KMS-11 (cell line): ENCODE data around the gene ACAP3.

Experiments
- H2AFZ ChIP-seq: fragments of 200-600 bp; sonication (generic); 2 replicates; pipeline ENCODE4 v1.6.1; 2016; ENCODE audit warnings: antibody characterized with exemption, mixed run types, low read depth
- H3K27ac ChIP-seq: fragments of 200-600 bp; sonication (generic); 2 replicates; pipeline ENCODE4 v1.6.1; 2016; ENCODE audit warnings: mild to moderate bottlenecking, mixed run types
- H3K27me3 ChIP-seq: fragments of 200-600 bp; sonication (generic); 2 replicates; pipeline ENCODE4 v1.6.1; 2017; ENCODE audit warnings: mild to moderate bottlenecking, low read depth, mixed run types, moderate library complexity; ENCODE audit not compliant: insufficient read depth
- H3K36me3 ChIP-seq: fragments of 200-600 bp; sonication (generic); 2 replicates; pipeline ENCODE4 v1.6.1; 2017; ENCODE audit warnings: mild to moderate bottlenecking, mixed run types; ENCODE audit not compliant: insufficient read depth
- H3K4me1 ChIP-seq: fragments of 200-600 bp; sonication (generic); 2 replicates; pipeline ENCODE4 v1.6.1; 2016; ENCODE audit warnings: mild to moderate bottlenecking, low read depth, mixed run types; ENCODE audit not compliant: poor library complexity, severe bottlenecking
- H3K4me2 ChIP-seq: fragments of 200-600 bp; sonication (generic); 2 replicates; pipeline ENCODE4 v1.7.0; 2016; ENCODE audit warnings: mild to moderate bottlenecking, mixed run types
- H3K4me3 ChIP-seq: fragments of 200-600 bp; sonication (generic); IDR thresholded peaks from 2 replicates; pipeline ENCODE4 v1.6.1; 2017; ENCODE audit warnings: low read depth, low read length, mixed read lengths; ENCODE audit not compliant: insufficient read depth
- H3K79me2 ChIP-seq: fragments of 200-600 bp; sonication (generic); 2 replicates; pipeline ENCODE4 v1.6.1; 2016; ENCODE audit warnings: low read depth, mixed run types; ENCODE audit not compliant: insufficient read depth
- H3K9ac ChIP-seq: fragments of 200-600 bp; sonication (generic); 2 replicates; pipeline ENCODE4 v1.6.1; 2016; ENCODE audit warnings: mild to moderate bottlenecking, mixed run types
- H4K20me1 ChIP-seq: fragments of 200-600 bp; sonication (generic); 2 replicates; pipeline ENCODE4 v1.6.1; 2016; ENCODE audit warnings: mild to moderate bottlenecking, mixed run types; ENCODE audit not compliant: insufficient read depth
- TF ChIP-seq, protein P1 (sequence below): fragments of 200-600 bp; sonication (generic); conservative IDR thresholded peaks from 2 replicates; pipeline ENCODE4 v1.6.1; 2017; ENCODE audit warnings: low read depth, mild to moderate bottlenecking, antibody characterized with exemption, low read length, moderate library complexity, mixed read lengths

Gene ACAP3

DNA sequence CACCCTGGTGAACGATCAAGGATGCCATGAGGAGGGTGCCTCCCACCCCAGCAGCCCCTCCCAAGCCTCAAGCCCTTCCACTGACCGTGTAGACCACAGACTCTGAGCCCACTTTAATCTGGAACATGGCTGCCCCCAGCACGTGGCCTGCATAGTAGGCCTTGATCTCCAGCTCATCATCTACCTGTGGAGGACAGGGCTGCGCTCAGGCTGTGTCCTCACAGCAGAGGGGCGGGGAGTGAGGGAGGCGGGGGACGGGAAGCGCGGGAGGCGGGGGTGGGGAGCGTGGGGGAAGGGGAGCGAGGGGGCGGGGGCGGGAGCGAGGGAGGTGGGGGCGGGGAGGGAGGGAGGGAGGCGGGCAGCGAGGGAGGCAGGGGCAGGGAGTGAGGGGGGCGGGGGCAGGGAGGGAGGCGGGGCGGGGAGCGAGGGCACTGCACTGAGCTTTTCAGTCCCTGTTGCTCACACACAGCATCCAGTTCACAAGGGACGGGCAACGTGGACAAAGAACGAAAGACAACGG lies 7.8 kb upstream of the ACAP3 start:
- TF ChIP-seq, protein P1, sequence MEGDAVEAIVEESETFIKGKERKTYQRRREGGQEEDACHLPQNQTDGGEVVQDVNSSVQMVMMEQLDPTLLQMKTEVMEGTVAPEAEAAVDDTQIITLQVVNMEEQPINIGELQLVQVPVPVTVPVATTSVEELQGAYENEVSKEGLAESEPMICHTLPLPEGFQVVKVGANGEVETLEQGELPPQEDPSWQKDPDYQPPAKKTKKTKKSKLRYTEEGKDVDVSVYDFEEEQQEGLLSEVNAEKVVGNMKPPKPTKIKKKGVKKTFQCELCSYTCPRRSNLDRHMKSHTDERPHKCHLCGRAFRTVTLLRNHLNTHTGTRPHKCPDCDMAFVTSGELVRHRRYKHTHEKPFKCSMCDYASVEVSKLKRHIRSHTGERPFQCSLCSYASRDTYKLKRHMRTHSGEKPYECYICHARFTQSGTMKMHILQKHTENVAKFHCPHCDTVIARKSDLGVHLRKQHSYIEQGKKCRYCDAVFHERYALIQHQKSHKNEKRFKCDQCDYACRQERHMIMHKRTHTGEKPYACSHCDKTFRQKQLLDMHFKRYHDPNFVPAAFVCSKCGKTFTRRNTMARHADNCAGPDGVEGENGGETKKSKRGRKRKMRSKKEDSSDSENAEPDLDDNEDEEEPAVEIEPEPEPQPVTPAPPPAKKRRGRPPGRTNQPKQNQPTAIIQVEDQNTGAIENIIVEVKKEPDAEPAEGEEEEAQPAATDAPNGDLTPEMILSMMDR, result no peak
- no peaks in the 10 kb centered on the region for H3K27me3 ChIP-seq
- H3K4me2 ChIP-seq, result no peak overlapping the region
- H3K36me3 ChIP-seq, result no peaks in the 10 kb centered on the region; the same call in 1 of the 2 replicates
- H3K9ac ChIP-seq, result no peak overlapping the region
- no peak overlapping the region for H2AFZ ChIP-seq
- H3K79me2 ChIP-seq, result peaks cover 13% of the 10 kb centered on the region; the same call in 1 of the 2 replicates
- H3K27ac ChIP-seq, result no peak overlapping the region
- no peaks in the 10 kb centered on the region for H3K4me1 ChIP-seq
- no peaks in the 10 kb centered on the region for H4K20me1 ChIP-seq
- H3K4me3 ChIP-seq, result no peak overlapping the region

DNA sequence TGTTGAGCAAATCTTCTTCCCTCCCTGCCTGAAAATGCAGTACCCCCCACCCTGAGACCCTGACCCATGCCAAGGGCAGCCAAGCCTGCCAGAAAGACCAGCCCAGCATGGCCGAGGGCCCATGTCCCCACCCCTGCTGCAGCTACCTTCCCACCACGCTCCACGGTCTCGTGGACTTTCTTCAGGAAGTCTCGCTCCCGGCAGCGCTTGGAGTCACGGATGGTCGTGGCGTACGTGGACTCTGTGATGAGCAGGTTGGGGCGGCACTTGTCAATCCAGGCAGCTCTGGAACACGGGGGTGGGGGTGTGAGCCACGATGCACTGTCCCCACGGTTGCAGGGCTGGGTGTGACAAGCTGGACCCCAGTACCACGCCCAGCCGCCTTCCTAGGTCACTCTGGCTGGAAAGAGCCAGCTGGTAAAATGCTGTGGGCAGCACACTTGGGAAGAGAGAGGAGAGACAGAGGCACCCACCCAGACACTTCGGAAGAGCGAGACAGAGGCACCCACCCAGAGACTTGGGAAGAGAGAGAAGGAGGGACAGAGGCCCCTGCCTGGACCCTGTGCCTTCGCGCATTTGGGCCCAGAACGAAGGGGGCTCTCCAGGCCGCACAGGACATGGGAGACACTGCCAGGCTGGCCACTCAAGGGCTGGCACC lies 7.1 kb upstream of the ACAP3 start:
- Histone ChIP-seq H3K36me3 (no peaks in the 10 kb centered on the region; the same call in 1 of the 2 replicates), H3K4me2 (no peak overlapping the region)

GRCh38 chr1:1314237-1314586 lies 6.5 kb upstream of the ACAP3 start:
- H3K79me2 ChIP-seq, result peaks cover 12% of the 10 kb centered on the region; the same call in 1 of the 2 replicates
- H4K20me1 ChIP-seq, result no peaks in the 10 kb centered on the region
- no peaks in the 10 kb centered on the region; the same call in 1 of the 2 replicates for H3K36me3 ChIP-seq

More for the DNA sequence above, 7.1 kb upstream of the ACAP3 start:
- Histone ChIP-seq H3K4me3 (no peak overlapping the region), H3K4me1 (no peaks in the 10 kb centered on the region), H2AFZ (no peak overlapping the region), H3K9ac (no peak overlapping the region), H3K27me3 (no peaks in the 10 kb centered on the region), H4K20me1 (no peaks in the 10 kb centered on the region), H3K79me2 (peaks cover 12% of the 10 kb centered on the region; the same call in 1 of the 2 replicates), H3K27ac (no peak overlapping the region)
- TF ChIP-seq, protein P1, result no peak

GRCh38 chr1:1313500-1314236 lies 5.9 kb upstream of the ACAP3 start:
- Histone ChIP-seq H3K27me3 (no peaks in the 10 kb centered on the region), H3K9ac (no peak overlapping the region), H3K36me3 (no peaks in the 10 kb centered on the region; the same call in 1 of the 2 replicates), H3K4me2 (no peak overlapping the region), H2AFZ (no peak overlapping the region), H4K20me1 (no peaks in the 10 kb centered on the region), H3K4me1 (no peaks in the 10 kb centered on the region), H3K4me3 (no peak overlapping the region), H3K27ac (no peak overlapping the region), H3K79me2 (peaks cover 12% of the 10 kb centered on the region; the same call in 1 of the 2 replicates)
- TF ChIP-seq, protein P1, result no peak

More at GRCh38 chr1:1314237-1314586, 6.5 kb upstream of the ACAP3 start:
- Histone ChIP-seq H3K27me3 (no peaks in the 10 kb centered on the region), H3K4me3 (no peak overlapping the region), H3K4me1 (no peaks in the 10 kb centered on the region), H3K27ac (no peak overlapping the region), H3K4me2 (no peak overlapping the region), H3K9ac (no peak overlapping the region), H2AFZ (no peak overlapping the region)
- TF ChIP-seq, protein P1, result no peak
